Chondrocyte (in vitro differentiated cells): Measurements from ENCODE around the gene PDZRN3. TPM values are rescaled to one million over a fixed set of nuclear protein-coding genes. Genes with fewer than 3 reads are reported as not detected.
A peak's percentile ranks its signal among the peaks of the same experiment; 100 is the strongest.

Source experiments
- DNase-seq: peaks from one replicate; pipeline ENCODE4 v3.0.0; 2021; ENCODE audit warnings: mixed read lengths, low spot score
- H3K27ac Mint-ChIP-seq: one replicate; pipeline ENCODE4 v1.8.0; 2021; ENCODE audit warnings: mild to moderate bottlenecking, moderate library complexity, mixed read lengths; ENCODE audit not compliant: unreplicated experiment
- H3K27me3 Mint-ChIP-seq: 2 replicates; pipeline ENCODE4 v1.8.0; 2021; ENCODE audit warnings: low read depth, mixed read lengths
- H3K36me3 Mint-ChIP-seq: 2 replicates; pipeline ENCODE4 v1.8.0; 2021; ENCODE audit warnings: low read depth, mixed read lengths
- H3K4me1 Mint-ChIP-seq: 2 replicates; pipeline ENCODE4 v1.8.0; 2021; ENCODE audit warnings: low read depth, mild to moderate bottlenecking, mixed read lengths
- H3K4me3 Mint-ChIP-seq: one replicate; pipeline ENCODE4 v1.8.0; 2021; ENCODE audit warnings: mild to moderate bottlenecking, moderate library complexity, mixed read lengths; ENCODE audit not compliant: unreplicated experiment
- H3K9me3 Mint-ChIP-seq: 2 replicates; pipeline ENCODE4 v1.8.0; 2021; ENCODE audit warnings: low read depth, mixed read lengths
- total RNA-seq: library from RNA; stranded (reverse); gene quantifications from 3 replicates; pipeline ENCODE4 v1.2.1, GENCODE V29; 2021
- TF ChIP-seq, protein P1 (sequence below): fragments of 200-600 bp; sonication (generic); IDR thresholded peaks from 2 replicates; pipeline ENCODE4 v1.5.0; 2021; ENCODE audit warnings: antibody characterized with exemption, mild to moderate bottlenecking, moderate library complexity

Gene PDZRN3
- total RNA-seq, 1 donor from 2014 or later: 19.4 TPM

DNA sequence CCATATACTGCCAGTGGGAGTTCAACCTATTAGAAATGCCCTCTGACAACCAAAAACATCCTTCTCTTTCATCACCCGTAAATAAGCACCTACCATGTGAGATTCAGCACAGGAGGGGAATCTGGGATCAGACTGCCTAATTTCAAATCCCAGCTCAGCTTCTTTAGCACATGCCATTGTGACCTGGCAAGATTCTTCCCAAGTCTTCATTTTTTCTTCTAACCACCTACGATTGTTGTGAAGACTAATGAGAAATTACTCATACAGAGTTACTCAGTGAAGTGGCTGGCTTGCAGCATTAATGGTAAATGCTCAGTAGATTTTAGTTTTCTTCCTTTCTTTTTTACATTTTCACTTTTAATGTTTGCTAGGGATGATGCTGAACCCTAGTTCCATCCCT lies 176.7 kb downstream of the PDZRN3 start:
- no peak for DNase-seq
- Mint-ChIP-seq H3K9me3 (no peaks in the 10 kb centered on the region), H3K4me3 (no peak overlapping the region), H3K36me3 (no peaks in the 10 kb centered on the region), H3K4me1 (peaks cover 1% of the 10 kb centered on the region), H3K27me3 (no peaks in the 10 kb centered on the region), H3K27ac (no peak overlapping the region)
- TF ChIP-seq, protein P1, sequence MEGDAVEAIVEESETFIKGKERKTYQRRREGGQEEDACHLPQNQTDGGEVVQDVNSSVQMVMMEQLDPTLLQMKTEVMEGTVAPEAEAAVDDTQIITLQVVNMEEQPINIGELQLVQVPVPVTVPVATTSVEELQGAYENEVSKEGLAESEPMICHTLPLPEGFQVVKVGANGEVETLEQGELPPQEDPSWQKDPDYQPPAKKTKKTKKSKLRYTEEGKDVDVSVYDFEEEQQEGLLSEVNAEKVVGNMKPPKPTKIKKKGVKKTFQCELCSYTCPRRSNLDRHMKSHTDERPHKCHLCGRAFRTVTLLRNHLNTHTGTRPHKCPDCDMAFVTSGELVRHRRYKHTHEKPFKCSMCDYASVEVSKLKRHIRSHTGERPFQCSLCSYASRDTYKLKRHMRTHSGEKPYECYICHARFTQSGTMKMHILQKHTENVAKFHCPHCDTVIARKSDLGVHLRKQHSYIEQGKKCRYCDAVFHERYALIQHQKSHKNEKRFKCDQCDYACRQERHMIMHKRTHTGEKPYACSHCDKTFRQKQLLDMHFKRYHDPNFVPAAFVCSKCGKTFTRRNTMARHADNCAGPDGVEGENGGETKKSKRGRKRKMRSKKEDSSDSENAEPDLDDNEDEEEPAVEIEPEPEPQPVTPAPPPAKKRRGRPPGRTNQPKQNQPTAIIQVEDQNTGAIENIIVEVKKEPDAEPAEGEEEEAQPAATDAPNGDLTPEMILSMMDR: no peak

GRCh38 chr3:73447111-73447510 lies 177.6 kb downstream of the PDZRN3 start:
- TF ChIP-seq, protein P1: no peak
- no peaks in the 10 kb centered on the region for H3K27me3 Mint-ChIP-seq
- no peak overlapping the region for H3K4me3 Mint-ChIP-seq
- H3K36me3 Mint-ChIP-seq: no peaks in the 10 kb centered on the region
- peaks cover 11% of the 10 kb centered on the region for H3K4me1 Mint-ChIP-seq
- no peak for DNase-seq
- no peak overlapping the region for H3K27ac Mint-ChIP-seq
- no peaks in the 10 kb centered on the region for H3K9me3 Mint-ChIP-seq

GRCh38 chr3:73446467-73447110 lies 178.2 kb downstream of the PDZRN3 start:
- Mint-ChIP-seq H3K27ac (no peak overlapping the region), H3K4me3 (no peak overlapping the region), H3K27me3 (no peaks in the 10 kb centered on the region), H3K9me3 (no peaks in the 10 kb centered on the region), H3K4me1 (peaks cover 13% of the 10 kb centered on the region), H3K36me3 (no peaks in the 10 kb centered on the region)
- TF ChIP-seq, protein P1: no peak
- DNase-seq: no peak

DNA sequence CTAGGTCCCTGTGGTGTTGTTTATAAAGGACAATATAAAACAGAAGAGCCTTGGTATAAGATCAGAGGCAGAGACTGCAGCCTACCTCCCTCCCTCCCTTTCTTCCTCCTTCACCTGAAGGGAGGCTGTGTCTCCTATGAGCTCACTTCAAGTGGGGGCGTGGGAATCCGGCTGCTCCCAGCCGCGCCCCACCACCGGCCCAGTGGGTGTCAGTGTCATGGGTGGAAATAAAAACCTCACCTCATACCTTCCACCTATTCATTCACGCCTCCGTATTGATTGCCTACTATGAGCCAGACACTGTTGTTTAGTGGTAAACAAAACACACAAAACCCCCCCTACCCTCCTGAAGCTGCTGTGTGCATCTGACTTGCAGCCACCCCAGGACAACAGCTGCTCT lies 181.9 kb downstream of the PDZRN3 start:
- peaks cover 13% of the 10 kb centered on the region for H3K4me1 Mint-ChIP-seq
- no peaks in the 10 kb centered on the region for H3K9me3 Mint-ChIP-seq
- TF ChIP-seq, protein P1: no peak
- no peaks in the 10 kb centered on the region for H3K27me3 Mint-ChIP-seq
- no peaks in the 10 kb centered on the region for H3K36me3 Mint-ChIP-seq
- H3K4me3 Mint-ChIP-seq: no peak overlapping the region
- DNase-seq: no peak
- peak overlapping the region; percentile 58 for H3K27ac Mint-ChIP-seq

GRCh38 chr3:73442152-73442551 lies 182.6 kb downstream of the PDZRN3 start:
- no peaks in the 10 kb centered on the region for H3K27me3 Mint-ChIP-seq
- H3K36me3 Mint-ChIP-seq: no peaks in the 10 kb centered on the region
- peak overlapping the region; percentile 57 for H3K27ac Mint-ChIP-seq
- H3K9me3 Mint-ChIP-seq: no peaks in the 10 kb centered on the region
- H3K4me1 Mint-ChIP-seq: peaks cover 13% of the 10 kb centered on the region
- TF ChIP-seq, protein P1: no peak
- no peak overlapping the region for H3K4me3 Mint-ChIP-seq
- DNase-seq: no peak
